Measurements from ENCODE around the gene ZNF614. TPM values are rescaled to one million over a fixed set of nuclear protein-coding genes. Genes with fewer than 3 reads are reported as not detected.
"Not testable (repeated sequence)": the region's sequence is repeated elsewhere in the genome, so short reads cannot be mapped to it uniquely, and the experiment has no call there.

The ZNF614 gene
- total RNA-seq, 1 donor from 2014 or later: 5.9 TPM

DNA sequence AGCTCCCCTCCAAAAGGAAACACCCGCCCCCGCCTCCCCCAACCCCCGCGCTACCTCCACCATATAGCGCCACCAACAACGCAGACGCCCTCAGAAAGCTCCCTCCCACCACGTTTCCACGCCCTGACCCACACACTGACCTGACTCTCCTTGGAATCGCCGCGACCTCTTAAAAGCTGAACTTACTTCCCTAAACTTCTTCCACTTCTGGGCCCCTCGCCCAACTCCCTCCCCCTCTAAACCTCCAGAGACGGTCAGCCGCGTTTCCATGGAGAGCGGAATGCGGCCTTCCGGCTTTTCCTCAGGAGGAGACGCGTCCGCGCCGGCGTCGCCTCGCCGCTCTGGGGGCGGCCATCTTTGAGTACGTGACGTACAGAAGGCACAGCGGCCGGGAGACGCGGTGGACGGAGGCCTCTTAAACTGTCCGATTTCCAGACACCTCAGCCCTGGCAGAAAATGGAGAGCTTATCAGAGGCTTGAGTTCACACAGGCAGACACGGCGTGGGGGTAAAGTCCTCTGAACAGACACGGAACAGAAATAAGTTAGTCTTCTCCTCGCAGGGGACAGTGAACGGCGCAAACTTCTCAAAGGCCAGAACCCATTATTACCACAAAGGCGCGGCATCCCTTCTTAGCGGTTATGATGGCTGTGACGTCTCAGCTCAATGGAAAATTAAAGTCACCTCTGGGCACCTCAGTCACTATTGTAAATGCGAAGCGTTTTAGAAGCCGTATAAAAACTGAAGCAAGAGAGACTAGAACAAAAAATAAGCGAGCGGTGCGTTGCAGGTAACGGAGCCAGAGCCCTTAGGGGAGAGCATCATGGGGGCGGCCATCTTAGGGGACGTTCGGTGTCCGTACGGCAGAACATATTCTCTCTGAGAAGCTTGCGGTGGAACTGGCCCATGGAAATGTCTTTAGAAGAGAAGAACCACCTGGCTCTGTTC lies 20.6 kb upstream of the ZNF614 start, which contains the start of gene ZNF432:
ZNF432 (minus strand) TSS at position 284 of the 947 bp plus-strand sequence. CDS start 1,970 bp downstream, outside the sequence.
- Histone ChIP-seq H3K4me1 (peaks cover 6% of the 10 kb centered on the region), H3K4me3 (peak within 1 kb of the TSS; percentile 55 to 75), H3K27me3 (no peaks in the 10 kb centered on the region), H3K36me3 (peaks cover 0 to 41% of the 10 kb centered on the region in 2 donors), H3K27ac (peak within 1 kb of the TSS; percentile 85), H3K9me3 (peaks cover 4% of the 10 kb centered on the region)
- TF ChIP-seq POLR2AphosphoS5 (IDR thresholded peaks at IDR 0.05; ENCODE audit: insufficient read depth in 1 of 2, low read depth in 1 of 2) (peak; percentile 83 to 86), POLR2A (IDR thresholded peaks at IDR 0.05) (peak in 1 of 2 donors; percentile 21)
- TF ChIP-seq, protein P1, sequence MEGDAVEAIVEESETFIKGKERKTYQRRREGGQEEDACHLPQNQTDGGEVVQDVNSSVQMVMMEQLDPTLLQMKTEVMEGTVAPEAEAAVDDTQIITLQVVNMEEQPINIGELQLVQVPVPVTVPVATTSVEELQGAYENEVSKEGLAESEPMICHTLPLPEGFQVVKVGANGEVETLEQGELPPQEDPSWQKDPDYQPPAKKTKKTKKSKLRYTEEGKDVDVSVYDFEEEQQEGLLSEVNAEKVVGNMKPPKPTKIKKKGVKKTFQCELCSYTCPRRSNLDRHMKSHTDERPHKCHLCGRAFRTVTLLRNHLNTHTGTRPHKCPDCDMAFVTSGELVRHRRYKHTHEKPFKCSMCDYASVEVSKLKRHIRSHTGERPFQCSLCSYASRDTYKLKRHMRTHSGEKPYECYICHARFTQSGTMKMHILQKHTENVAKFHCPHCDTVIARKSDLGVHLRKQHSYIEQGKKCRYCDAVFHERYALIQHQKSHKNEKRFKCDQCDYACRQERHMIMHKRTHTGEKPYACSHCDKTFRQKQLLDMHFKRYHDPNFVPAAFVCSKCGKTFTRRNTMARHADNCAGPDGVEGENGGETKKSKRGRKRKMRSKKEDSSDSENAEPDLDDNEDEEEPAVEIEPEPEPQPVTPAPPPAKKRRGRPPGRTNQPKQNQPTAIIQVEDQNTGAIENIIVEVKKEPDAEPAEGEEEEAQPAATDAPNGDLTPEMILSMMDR (IDR thresholded peaks at IDR 0.05): no peak
- peak in 1 of 2 donors; percentile 94 for DNase-seq (ENCODE audit: extremely low spot score in 2 of 2)
- intact Hi-C loops (cut with DNase I): no loop called here

DNA sequence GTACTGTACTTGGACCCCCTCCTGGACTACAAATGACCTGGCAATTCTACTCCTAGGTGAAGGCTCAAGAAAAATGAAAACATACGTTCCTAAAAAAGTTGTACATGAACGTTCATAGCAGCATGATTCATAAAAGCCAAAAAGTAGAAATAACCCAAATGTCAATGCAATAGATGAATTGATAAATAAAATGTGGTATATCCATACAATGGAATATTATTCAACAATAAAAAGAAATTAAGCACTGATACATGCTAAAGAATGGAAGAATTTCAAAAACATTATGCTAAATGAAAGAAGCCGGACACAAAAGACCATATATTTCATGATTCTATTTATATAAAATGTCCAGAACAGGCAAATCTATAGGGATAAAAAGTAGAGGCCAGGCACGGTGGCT lies 11.0 kb upstream of the ZNF614 start:
- H3K27ac ChIP-seq: no peak overlapping the region
- TF ChIP-seq POLR2AphosphoS5 (IDR thresholded peaks at IDR 0.05; ENCODE audit: insufficient read depth in 1 of 2, low read depth in 1 of 2) (no peak), POLR2A (IDR thresholded peaks at IDR 0.05) (no peak)
- TF ChIP-seq, protein P1 (IDR thresholded peaks at IDR 0.05): no peak

DNA sequence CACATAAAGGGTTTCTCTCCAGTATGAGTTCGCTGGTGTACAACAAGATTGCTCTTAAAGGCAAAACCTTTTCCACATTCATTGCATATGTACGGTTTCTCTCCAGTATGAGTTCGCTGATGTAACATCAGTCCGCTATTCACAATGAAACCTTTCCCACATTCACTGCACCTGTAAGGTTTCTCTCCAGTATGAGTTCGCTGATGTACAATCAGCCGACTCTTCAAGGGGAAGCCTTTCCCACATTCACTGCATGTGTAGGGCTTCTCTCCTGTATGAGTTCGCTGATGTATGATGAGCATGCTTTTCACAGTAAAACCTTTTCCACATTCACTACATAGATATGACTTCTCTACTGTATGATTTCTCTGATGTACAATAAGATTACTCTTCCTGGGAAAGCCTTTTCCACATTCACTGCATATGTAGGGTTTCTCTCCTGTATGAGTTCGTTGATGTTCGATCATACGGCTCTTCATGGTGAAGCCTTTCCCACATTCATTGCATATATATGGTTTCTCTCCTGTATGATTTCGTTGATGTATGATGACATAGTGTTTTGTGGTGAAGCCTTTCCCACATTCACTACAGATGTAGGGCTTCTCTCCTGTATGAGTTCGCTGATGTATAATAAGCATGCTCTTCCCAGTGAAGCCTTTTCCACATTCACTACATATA lies 6.0 kb upstream of the ZNF614 start:
- no peak overlapping the region for H3K4me3 ChIP-seq
- peaks cover 80% of the 10 kb centered on the region for H3K9me3 ChIP-seq
- intact Hi-C loops (cut with DNase I): no loop called here
- no peaks in the 10 kb centered on the region for H3K27me3 ChIP-seq
- peaks cover 10 to 73% of the 10 kb centered on the region in 2 donors for H3K36me3 ChIP-seq
- H3K27ac ChIP-seq: no peak overlapping the region
- TF ChIP-seq POLR2AphosphoS5 (IDR thresholded peaks at IDR 0.05; ENCODE audit: insufficient read depth in 1 of 2, low read depth in 1 of 2): no peak
- TF ChIP-seq, protein P1 (IDR thresholded peaks at IDR 0.05): no peak
- no peak for TF ChIP-seq POLR2A (IDR thresholded peaks at IDR 0.05)
- DNase-seq (ENCODE audit: extremely low spot score in 2 of 2): no peak
- H3K4me1 ChIP-seq: peaks cover under 1% of the 10 kb centered on the region

More for the DNA sequence above, 11.0 kb upstream of the ZNF614 start:
- Histone ChIP-seq H3K9me3 (peaks cover 73% of the 10 kb centered on the region), H3K36me3 (peaks cover 29 to 97% of the 10 kb centered on the region in 2 donors), H3K4me1 (no peaks in the 10 kb centered on the region), H3K27me3 (no peaks in the 10 kb centered on the region), H3K4me3 (no peak overlapping the region)
- intact Hi-C loops (cut with DNase I): no loop called here
- no peak for DNase-seq (ENCODE audit: extremely low spot score in 2 of 2)

DNA sequence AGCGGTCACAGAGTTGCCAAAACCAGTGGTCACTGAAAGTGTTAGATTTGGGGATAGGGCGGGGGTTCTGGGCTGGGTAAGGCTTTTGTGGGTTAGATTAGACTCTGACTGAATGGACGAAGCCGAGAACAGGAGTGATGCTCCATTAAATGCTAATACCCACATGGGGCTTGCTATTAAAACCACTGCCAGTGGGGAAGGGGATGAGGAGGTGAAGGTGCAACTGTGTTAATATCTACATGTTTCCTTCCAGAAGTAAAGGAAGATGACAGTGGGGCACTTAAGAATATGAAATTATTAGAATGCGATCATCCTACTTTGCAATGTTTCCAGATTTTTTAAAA lies 573 bp upstream of the ZNF614 start:
- peak overlapping the region; percentile 92 for H3K27ac ChIP-seq

DNA sequence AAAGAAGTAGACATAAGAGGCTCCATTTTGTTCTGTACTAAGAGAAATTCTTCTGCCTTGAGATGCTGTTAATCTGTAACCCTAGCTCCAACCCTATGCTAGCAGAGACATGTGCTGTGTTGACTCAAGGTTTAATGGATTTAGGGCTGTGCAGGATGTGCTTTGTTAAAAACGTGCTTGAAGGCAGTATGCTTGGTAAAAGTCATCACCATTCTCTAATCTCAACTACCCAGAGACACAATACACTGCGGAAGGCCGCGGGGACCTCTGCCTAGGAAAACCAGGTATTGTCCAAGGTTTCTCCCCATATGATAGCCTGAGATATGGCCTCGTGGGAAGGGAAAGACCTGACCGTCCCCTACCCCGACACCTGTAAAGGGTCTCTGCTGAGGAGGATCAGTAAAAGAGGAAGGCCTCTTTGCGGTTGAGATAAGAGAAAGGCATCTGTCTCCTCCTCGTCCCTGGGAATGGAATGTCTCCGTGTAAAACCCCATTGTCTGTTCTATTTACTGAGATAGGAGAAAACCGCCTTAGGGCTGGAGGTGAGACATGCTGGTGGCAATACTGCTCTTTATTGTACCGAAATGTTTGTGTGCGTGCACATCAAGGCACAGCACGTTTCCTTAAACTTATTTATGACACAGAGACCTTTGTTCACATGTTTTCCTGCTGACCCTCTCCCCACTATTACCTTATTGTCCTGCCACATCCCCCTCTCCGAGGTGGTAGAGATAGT lies 1.8 kb downstream of the ZNF614 start:
- H3K27me3 ChIP-seq; DNase-seq (ENCODE audit: extremely low spot score in 2 of 2); H3K27ac ChIP-seq; intact Hi-C loops (cut with DNase I); H3K4me3 ChIP-seq: not testable (repeated sequence)
- peaks cover 3 to 53% of the 10 kb centered on the region in 2 donors for H3K36me3 ChIP-seq
- H3K9me3 ChIP-seq: peaks cover 36% of the 10 kb centered on the region
- H3K4me1 ChIP-seq: peaks cover 27% of the 10 kb centered on the region

More for the DNA sequence above, 573 bp upstream of the ZNF614 start:
- Histone ChIP-seq H3K27me3 (no peaks in the 10 kb centered on the region), H3K9me3 (peaks cover 39% of the 10 kb centered on the region), H3K4me3 (peak overlapping the region; percentile 77 to 84), H3K4me1 (peaks cover 27% of the 10 kb centered on the region), H3K36me3 (peaks cover 3 to 44% of the 10 kb centered on the region in 2 donors)
- no peak for DNase-seq (ENCODE audit: extremely low spot score in 2 of 2)
- intact Hi-C loops (cut with DNase I): no loop called here
- no peak for TF ChIP-seq POLR2AphosphoS5 (IDR thresholded peaks at IDR 0.05; ENCODE audit: insufficient read depth in 1 of 2, low read depth in 1 of 2)
- no peak for TF ChIP-seq POLR2A (IDR thresholded peaks at IDR 0.05)
- TF ChIP-seq, protein P1 (IDR thresholded peaks at IDR 0.05): no peak

DNA sequence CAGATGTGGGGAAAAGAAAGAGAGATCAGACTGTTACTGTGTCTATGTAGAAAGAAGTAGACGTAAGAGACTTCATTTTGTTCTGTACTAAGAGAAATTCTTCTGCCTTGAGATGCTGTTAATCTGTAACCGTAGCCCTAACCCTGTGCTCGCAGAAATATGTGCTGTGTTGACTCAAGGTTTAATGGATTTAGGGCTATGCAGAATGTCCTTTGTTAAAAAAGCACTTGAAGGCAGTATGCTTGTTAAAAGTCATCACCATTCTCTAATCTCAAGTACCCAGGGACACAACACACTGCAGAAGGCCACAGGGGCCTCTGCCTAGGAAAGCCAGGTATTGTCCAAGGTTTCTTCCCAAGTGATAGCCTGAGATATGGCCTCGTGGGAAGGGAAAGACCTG lies 3.7 kb downstream of the ZNF614 start:
- H3K4me3 ChIP-seq; H3K27ac ChIP-seq; DNase-seq (ENCODE audit: extremely low spot score in 2 of 2); H3K27me3 ChIP-seq; intact Hi-C loops (cut with DNase I): not testable (repeated sequence)
- peaks cover 3 to 67% of the 10 kb centered on the region in 2 donors for H3K36me3 ChIP-seq
- H3K9me3 ChIP-seq: peaks cover 44% of the 10 kb centered on the region
- H3K4me1 ChIP-seq: peaks cover 27% of the 10 kb centered on the region
